ENCODE measurements around the gene ASB13. TPM values are rescaled to one million over a fixed set of nuclear protein-coding genes. Genes with fewer than 3 reads are reported as not detected.

ASB13 gene
- total and polyA plus RNA-seq, 2 donors (not counting 1 experiment from before 2014, with no cell fraction given), result 2.5 to 4.4 TPM

DNA sequence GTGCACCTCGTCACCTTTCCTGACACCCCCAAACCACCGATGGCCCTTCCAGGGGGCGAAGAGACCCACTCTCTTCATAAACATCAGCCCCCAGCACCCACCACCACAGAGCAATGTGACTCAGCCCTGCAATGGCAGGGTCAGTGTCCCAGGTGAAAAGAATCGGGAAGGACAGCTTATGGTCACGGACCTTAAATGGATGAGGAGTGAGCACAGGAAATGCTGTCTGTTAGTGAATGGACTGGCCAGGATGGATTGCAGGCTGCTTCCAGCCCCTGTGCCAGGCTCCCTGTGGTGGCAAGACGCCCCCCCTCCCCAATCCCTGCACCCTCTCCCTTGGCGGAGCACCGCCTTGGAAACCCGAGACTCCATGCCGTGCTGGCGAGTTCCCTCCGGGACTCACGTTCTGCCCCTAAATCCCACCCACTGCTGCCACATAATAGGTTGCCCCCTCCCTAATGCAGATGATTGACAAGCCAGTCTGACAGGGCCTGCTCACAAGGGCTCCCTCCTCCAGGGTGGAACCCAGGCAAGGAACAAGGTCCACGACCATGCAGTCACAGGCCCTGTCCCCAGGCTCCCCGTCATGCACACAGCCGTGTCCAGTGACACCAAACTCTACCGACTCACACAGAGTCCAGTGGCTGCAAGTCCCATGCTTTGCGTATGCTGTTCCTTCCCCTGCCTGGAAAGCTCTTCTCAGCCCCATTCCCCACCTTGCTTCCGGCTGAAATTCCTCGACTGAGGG lies 7.3 kb downstream of the ASB13 start:
- Mint-ChIP-seq H3K4me1 (peaks cover 45% of the 10 kb centered on the region), H3K27me3 (peaks cover 8% of the 10 kb centered on the region), H3K9me3 (ENCODE audit: insufficient read depth) (no peaks in the 10 kb centered on the region), H3K4me3 (no peak overlapping the region), H3K27ac (no peak overlapping the region)
- POLR2A ChIA-PET, result no interaction called here
- CTCF ChIA-PET, result no interaction called here
- Histone ChIP-seq H3K4me2 (replicated peaks; ENCODE audit: low read depth, low read length, poor library complexity, severe bottlenecking) (no peak overlapping the region), H3K9ac (ENCODE audit: low read length) (no peak overlapping the region), H3K4me3 (ENCODE audit: control extremely low read depth in 1 of 5, extremely low read depth in 1 of 5, insufficient read depth in 1 of 5, low read depth in 2 of 5, low read length in 4 of 5) (no peak overlapping the region), H3K9me3 (ENCODE audit: control extremely low read depth in 1 of 3, control insufficient read depth in 2 of 3, insufficient read depth in 1 of 3, low read length in 2 of 3) (peaks cover 0 to 3% (median 0%) of the 10 kb centered on the region in 3 donors), H3K4me1 (ENCODE audit: control insufficient read depth in 2 of 2, insufficient read depth in 2 of 2, low read length in 2 of 2) (peaks cover 9 to 10% of the 10 kb centered on the region in 2 donors), H3K79me2 (ENCODE audit: control insufficient read depth, insufficient read depth, low read length) (no peaks in the 10 kb centered on the region), H4K20me1 (ENCODE audit: control insufficient read depth, insufficient read depth, low read length, poor library complexity, severe bottlenecking) (no peaks in the 10 kb centered on the region), H3K27ac (ENCODE audit: low read length in 2 of 2) (no peak overlapping the region), H2AFZ (ENCODE audit: insufficient read depth, low read depth, low read length, poor library complexity, severe bottlenecking) (no peak overlapping the region), H3K36me3 (replicated peaks in 1 of 2; ENCODE audit: control extremely low read depth in 1 of 2, control insufficient read depth in 1 of 2, extremely low read depth in 1 of 2, insufficient read depth in 2 of 2, low read length in 1 of 2) (no peaks in the 10 kb centered on the region), H3K27me3 (replicated peaks in 1 of 4; ENCODE audit: control extremely low read depth in 1 of 4, control insufficient read depth in 3 of 4, insufficient read depth in 4 of 4, low read length in 3 of 4) (no peaks in the 10 kb centered on the region)
- TF ChIP-seq, protein P1, sequence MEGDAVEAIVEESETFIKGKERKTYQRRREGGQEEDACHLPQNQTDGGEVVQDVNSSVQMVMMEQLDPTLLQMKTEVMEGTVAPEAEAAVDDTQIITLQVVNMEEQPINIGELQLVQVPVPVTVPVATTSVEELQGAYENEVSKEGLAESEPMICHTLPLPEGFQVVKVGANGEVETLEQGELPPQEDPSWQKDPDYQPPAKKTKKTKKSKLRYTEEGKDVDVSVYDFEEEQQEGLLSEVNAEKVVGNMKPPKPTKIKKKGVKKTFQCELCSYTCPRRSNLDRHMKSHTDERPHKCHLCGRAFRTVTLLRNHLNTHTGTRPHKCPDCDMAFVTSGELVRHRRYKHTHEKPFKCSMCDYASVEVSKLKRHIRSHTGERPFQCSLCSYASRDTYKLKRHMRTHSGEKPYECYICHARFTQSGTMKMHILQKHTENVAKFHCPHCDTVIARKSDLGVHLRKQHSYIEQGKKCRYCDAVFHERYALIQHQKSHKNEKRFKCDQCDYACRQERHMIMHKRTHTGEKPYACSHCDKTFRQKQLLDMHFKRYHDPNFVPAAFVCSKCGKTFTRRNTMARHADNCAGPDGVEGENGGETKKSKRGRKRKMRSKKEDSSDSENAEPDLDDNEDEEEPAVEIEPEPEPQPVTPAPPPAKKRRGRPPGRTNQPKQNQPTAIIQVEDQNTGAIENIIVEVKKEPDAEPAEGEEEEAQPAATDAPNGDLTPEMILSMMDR (IDR thresholded peaks at IDR 0.05), result no peak
- TF ChIP-seq EZH2 (IDR thresholded peaks at IDR 0.05; ENCODE audit: borderline replicate concordance, insufficient read depth, low read depth, low read length, poor library complexity, severe bottlenecking), result no peak
- no peak for DNase-seq
- 89% methylated on average over 20 of the region's 20 CpGs for WGBS (ENCODE audit: insufficient coverage)
- intact Hi-C loops (cut with micrococcal nuclease), result no loop called here
- ATAC-seq (ENCODE audit: low read depth), result no peak
